ENCODE results near the gene F7. TPM values are rescaled to one million over a fixed set of nuclear protein-coding genes. Genes with fewer than 3 reads are reported as not detected.

F7 gene
- total RNA-seq, 4 donors from 2014 or later, result 0.17 TPM; not detected in 3

- TF ChIP-seq CTCF (IDR thresholded peaks at IDR 0.05; ENCODE audit: low read depth), result no peak
Observed at GRCh38 chr13:113110852-113111315, 5.3 kb downstream of the F7 start.

- no peak for TF ChIP-seq CTCF (IDR thresholded peaks at IDR 0.05; ENCODE audit: low read depth)
Observed at GRCh38 chr13:113112893-113113845, 7.6 kb downstream of the F7 start.

- no peak for TF ChIP-seq CTCF (IDR thresholded peaks at IDR 0.05; ENCODE audit: low read depth)
Observed at GRCh38 chr13:113113846-113114271, 8.3 kb downstream of the F7 start.

GRCh38 chr13:113114511-113115362 is 9.1 kb downstream of the F7 start:
- no peak for TF ChIP-seq CTCF (IDR thresholded peaks at IDR 0.05; ENCODE audit: low read depth)

- no peak for TF ChIP-seq CTCF (IDR thresholded peaks at IDR 0.05; ENCODE audit: low read depth)
Observed at GRCh38 chr13:113115363-113116205, 10.0 kb downstream of the F7 start.

GRCh38 chr13:113116206-113116800 is 10.7 kb downstream of the F7 start:
- TF ChIP-seq CTCF (IDR thresholded peaks at IDR 0.05; ENCODE audit: low read depth), result no peak
